Endodermal cell (in vitro differentiated cells): ENCODE results near the gene ARG2. TPM values are rescaled to one million over a fixed set of nuclear protein-coding genes. Genes with fewer than 3 reads are reported as not detected.

ENCODE experiments used
- DNase-seq: peaks from one replicate; pipeline ENCODE4 v3.0.0-alpha.2; 2017
- H3K27ac ChIP-seq: 2 replicates; pipeline ENCODE4 v1.5.1; 2013; ENCODE audit warnings: mild to moderate bottlenecking, low read depth, low read length, moderate library complexity
- H3K27me3 ChIP-seq: 2 replicates; pipeline ENCODE4 v1.6.1; 2013; ENCODE audit warnings: mild to moderate bottlenecking, low read length, moderate library complexity; ENCODE audit not compliant: insufficient read depth, control insufficient read depth, poor library complexity, severe bottlenecking
- H3K36me3 ChIP-seq: 2 replicates; pipeline ENCODE4 v1.7.0; 2013; ENCODE audit warnings: mild to moderate bottlenecking, low read length, moderate library complexity; ENCODE audit not compliant: control insufficient read depth, insufficient read depth
- H3K4me1 ChIP-seq: one replicate; pipeline ENCODE4 v1.7.0; 2013; ENCODE audit warnings: low read length; ENCODE audit not compliant: control insufficient read depth, insufficient read depth
- H3K4me3 ChIP-seq: 2 replicates; pipeline ENCODE4 v1.5.1; 2013; ENCODE audit warnings: mild to moderate bottlenecking, low read length, moderate library complexity
- H3K9ac ChIP-seq: 2 replicates; pipeline ENCODE4 v1.6.1; 2013; ENCODE audit warnings: mild to moderate bottlenecking, low read length, moderate library complexity; ENCODE audit not compliant: poor library complexity, severe bottlenecking; ENCODE audit errors: extremely low read depth
- H3K9me3 ChIP-seq: 2 replicates; pipeline ENCODE4 v1.6.1; 2013; ENCODE audit warnings: mild to moderate bottlenecking, low read length, moderate library complexity; ENCODE audit not compliant: control insufficient read depth
- H3K27ac Mint-ChIP-seq: 2 replicates; pipeline ENCODE4 v1.8.0; 2020; ENCODE audit warnings: mixed read lengths
- H3K27me3 Mint-ChIP-seq: 2 replicates; pipeline ENCODE4 v1.8.0; 2021; ENCODE audit warnings: mild to moderate bottlenecking, mixed read lengths; ENCODE audit not compliant: insufficient read depth
- H3K36me3 Mint-ChIP-seq: 2 replicates; pipeline ENCODE4 v1.8.0; 2020; ENCODE audit warnings: low read depth, mixed read lengths
- H3K4me1 Mint-ChIP-seq: 2 replicates; pipeline ENCODE4 v1.8.0; 2020; ENCODE audit warnings: mixed read lengths
- H3K4me3 Mint-ChIP-seq: 2 replicates; pipeline ENCODE4 v1.8.0; 2020; ENCODE audit warnings: mild to moderate bottlenecking, moderate library complexity, mixed read lengths
- H3K9me3 Mint-ChIP-seq: 2 replicates; pipeline ENCODE4 v1.8.0; 2020; ENCODE audit warnings: mild to moderate bottlenecking, mixed read lengths
- CTCF ChIP-seq: fragments of 200-600 bp; sonication (generic); conservative IDR thresholded peaks from 2 replicates; pipeline ENCODE4 v1.5.0; 2021; ENCODE audit warnings: antibody characterized with exemption, mild to moderate bottlenecking
- WGBS, 2 experiments: methylation state at CpG; one replicate each; pipeline versions ENCODE4 v1.1.5 to v1.1.7; 2013; ENCODE audit warnings: missing lambda C conversion rate in 2 of 2, mixed read lengths in 1 of 2; ENCODE audit not compliant: insufficient coverage in 1 of 2, insufficient read length in 1 of 2; 5-methylcytosine and 5-hydroxymethylcytosine counted together
- total RNA-seq, 2 donors: library from RNA; stranded (reverse); fragmentation: NEBNext Ultra II Directional in 1 of 2; extraction: Animal tissue kit (Norgen Biotek cat#: 25700) in 1 of 2; gene quantifications; 2 replicates in 1 of 2; 3 replicates in 1 of 2; pipeline ENCODE4 v1.2.1, GENCODE V29; 2021

The ARG2 gene
- total RNA-seq, 2 donors from 2014 or later = 19.4 to 25.4 TPM

- peaks cover 47% of the 10 kb centered on the region for H3K27me3 Mint-ChIP-seq
- H3K9me3 Mint-ChIP-seq = peaks cover 7% of the 10 kb centered on the region
- Histone ChIP-seq H3K36me3 (no peaks in the 10 kb centered on the region), H3K27ac (no peak overlapping the region), H3K4me3 (no peak overlapping the region), H3K4me1 (no peaks in the 10 kb centered on the region), H3K9ac (no peak overlapping the region), H3K9me3 (no peaks in the 10 kb centered on the region), H3K27me3 (no peaks in the 10 kb centered on the region)
- H3K36me3 Mint-ChIP-seq = peaks cover 2% of the 10 kb centered on the region
- no peak for DNase-seq
- TF ChIP-seq CTCF = no peak
- H3K4me1 Mint-ChIP-seq = peaks cover 9% of the 10 kb centered on the region
- H3K27ac Mint-ChIP-seq = no peak overlapping the region
- WGBS, 2 experiments = 80% methylated on average over 5 of the region's 5 CpGs; no CpG with 5 or more reads in 1 of the 2 experiments
- no peak overlapping the region for H3K4me3 Mint-ChIP-seq
Measured at GRCh38 chr14:67602995-67603545, 16.6 kb upstream of the ARG2 start.

GRCh38 chr14:67607646-67608045 lies 12.1 kb upstream of the ARG2 start:
- no peak for TF ChIP-seq CTCF
- Mint-ChIP-seq H3K9me3 (no peaks in the 10 kb centered on the region), H3K4me1 (no peaks in the 10 kb centered on the region), H3K36me3 (no peaks in the 10 kb centered on the region), H3K4me3 (no peak overlapping the region), H3K27ac (no peak overlapping the region), H3K27me3 (peaks cover 72% of the 10 kb centered on the region)
- Histone ChIP-seq H3K9me3 (no peaks in the 10 kb centered on the region), H3K27ac (no peak overlapping the region), H3K4me1 (no peaks in the 10 kb centered on the region), H3K36me3 (no peaks in the 10 kb centered on the region), H3K9ac (no peak overlapping the region), H3K4me3 (no peak overlapping the region), H3K27me3 (peaks cover 11% of the 10 kb centered on the region)
- 86 to 91% methylated on average over 5 of the region's 5 CpGs for WGBS, 2 experiments
- DNase-seq = no peak

GRCh38 chr14:67609642-67610310 lies 9.9 kb upstream of the ARG2 start:
- TF ChIP-seq CTCF = no peak
- no peak overlapping the region for H3K4me3 ChIP-seq
- no peaks in the 10 kb centered on the region for H3K4me1 ChIP-seq
- peaks cover 11% of the 10 kb centered on the region for H3K27me3 ChIP-seq
- Mint-ChIP-seq H3K36me3 (no peaks in the 10 kb centered on the region), H3K9me3 (no peaks in the 10 kb centered on the region), H3K4me3 (no peak overlapping the region), H3K27me3 (peaks cover 65% of the 10 kb centered on the region), H3K27ac (no peak overlapping the region), H3K4me1 (no peaks in the 10 kb centered on the region)
- 68 to 86% methylated on average over 3 to 10 of the region's 10 CpGs for WGBS, 2 experiments
- DNase-seq = no peak
- H3K9me3 ChIP-seq = no peaks in the 10 kb centered on the region
- H3K9ac ChIP-seq = no peak overlapping the region
- H3K27ac ChIP-seq = no peak overlapping the region
- H3K36me3 ChIP-seq = no peaks in the 10 kb centered on the region
